GM12891 (cell line): ENCODE data around the gene EEF1E1.

Experiments
- POLR2A ChIP-seq: IDR thresholded peaks from 2 replicates; pipeline ENCODE4 v1.6.1; 2011; ENCODE audit warnings: low read depth, low read length, control low read depth
- POLR2AphosphoS5 ChIP-seq: IDR thresholded peaks from 2 replicates; pipeline ENCODE4 v1.6.1; 2011; ENCODE audit warnings: low read depth, low read length, control low read depth
- TAF1 ChIP-seq: IDR thresholded peaks from 2 replicates; pipeline ENCODE4 v1.6.1; 2011; ENCODE audit warnings: low read depth, low read length, control low read depth

- TF ChIP-seq POLR2A (no peak), POLR2AphosphoS5 (no peak), TAF1 (no peak)
Observed at GRCh38 chr6:8077991-8078390, 24.4 kb downstream of the EEF1E1 start.
